ENCODE results near the gene SLC8A1.

Gene SLC8A1

DNA sequence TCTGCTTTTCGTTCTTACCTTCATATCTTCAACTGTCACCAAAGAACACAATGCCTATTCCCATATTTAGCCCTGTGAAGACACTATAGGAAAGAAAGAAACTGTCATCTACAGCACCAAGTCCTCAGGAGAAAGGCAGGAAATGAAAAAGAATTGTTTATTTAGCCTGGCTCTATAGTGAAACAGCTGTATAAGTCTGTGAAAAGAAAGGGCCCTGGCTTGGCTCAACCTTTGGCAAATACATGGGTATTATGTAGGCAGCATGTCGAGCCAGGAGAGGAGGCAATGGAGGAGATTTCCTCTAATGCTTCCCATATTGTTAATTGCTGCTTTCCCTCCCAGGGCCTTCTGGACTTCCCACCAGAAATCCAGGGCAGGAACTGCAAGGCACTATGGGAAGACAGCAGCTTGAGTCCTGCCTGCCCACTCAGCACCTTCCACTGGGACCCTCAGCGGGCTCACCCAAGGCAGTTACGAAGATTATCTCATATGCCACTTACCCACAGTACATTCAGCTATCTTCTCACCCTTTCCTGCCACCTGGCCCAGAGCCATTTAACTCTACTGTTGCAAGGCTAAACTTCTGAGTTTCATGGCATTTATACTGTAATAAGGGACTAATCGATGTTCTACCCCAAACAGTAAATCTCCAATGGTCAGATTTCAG is 30.1 kb downstream of the SLC8A1 start:
- DNase-seq: no peak

DNA sequence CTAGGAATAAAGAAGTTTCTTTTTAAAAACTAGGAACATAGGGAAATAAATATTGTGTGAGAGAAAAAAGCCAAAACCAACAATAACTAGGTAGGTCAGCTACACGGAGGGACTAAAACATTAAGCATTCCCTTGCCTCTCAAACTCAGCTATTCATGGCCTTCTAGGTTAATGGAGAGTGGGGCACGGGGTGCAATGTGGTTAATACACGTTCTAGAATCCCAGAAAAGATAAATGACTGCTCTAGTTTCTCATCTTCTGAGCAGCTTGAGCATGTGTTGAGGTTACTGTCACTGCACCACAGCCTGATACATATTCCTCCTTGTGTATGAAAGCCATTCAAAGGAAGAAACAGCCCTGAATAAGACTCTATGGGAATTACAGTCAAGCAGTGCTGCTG is 31.4 kb downstream of the SLC8A1 start:
- no peak for DNase-seq

DNA sequence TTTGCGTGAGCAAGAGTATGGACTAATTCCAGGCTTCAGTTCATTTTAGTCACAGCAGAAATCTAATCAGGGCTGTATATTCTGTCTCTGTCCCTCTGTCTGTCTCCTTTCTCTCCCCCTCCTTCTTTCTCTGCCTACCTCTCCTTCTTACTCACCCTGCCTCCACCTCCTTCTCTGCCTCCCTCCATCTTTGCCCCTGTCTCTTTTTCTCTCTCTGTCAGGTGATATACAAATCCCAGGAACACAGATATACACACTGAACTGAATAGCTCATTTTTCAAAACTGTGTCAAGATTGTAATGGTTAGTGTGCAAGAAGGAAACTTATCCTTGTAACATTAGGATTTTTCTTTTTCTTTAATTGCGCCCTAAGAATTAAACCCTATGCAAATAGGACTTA is 32.5 kb downstream of the SLC8A1 start:
- no peak for DNase-seq

DNA sequence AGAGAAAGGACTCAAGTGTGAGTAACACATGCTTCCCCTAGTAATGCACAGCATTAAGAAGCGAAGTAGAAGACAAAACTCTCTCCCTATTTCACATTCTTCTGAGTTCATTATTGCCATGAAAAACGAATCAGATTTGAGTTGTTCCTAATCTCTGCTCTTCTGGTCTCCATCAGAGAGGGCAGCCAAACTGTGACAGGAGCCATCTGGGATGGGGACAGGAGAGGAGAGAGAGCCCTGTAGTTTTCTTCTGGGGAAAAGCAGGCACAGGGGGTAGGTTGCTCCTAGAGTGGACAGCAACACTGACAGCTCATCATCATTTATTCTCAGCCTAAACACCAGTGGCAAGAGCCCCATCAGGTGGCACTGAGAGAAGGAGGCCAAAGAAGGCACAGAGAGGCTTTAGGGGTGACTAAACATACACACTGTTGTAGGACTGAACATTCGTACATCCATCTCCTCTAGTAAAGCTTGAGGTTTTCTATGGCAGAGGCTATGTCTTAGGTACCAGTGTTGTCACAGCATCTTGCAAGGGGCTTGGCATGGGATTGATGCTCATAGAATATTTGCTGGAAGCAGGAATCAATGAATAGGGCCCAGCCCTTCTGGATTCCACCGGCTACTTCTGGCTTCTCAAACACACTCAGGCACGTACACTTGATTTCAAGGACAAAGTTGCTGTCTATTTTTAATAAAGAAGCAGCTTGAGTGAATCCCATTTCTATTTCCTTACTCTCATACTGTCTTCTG is 33.1 kb downstream of the SLC8A1 start:
- no peak for DNase-seq

DNA sequence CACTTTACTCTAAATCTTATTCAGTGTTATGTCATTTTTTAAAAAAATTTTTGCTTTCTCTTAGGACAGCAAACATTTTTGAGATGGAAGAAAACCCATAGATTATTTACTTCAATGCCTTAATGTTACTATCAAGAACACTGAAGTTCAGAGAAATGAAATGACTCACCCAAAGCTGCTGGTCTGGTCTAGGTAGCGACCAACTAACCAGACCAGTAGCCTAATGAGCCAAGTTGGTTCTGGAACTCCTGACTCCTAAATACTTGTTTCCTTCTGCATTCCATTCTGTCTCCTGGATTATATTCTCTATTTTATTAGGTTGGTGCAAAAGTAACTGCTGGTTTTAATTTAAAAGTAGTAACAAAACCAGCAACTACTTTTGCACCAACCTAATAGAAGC is 35.4 kb downstream of the SLC8A1 start:
- no peak for DNase-seq

DNA sequence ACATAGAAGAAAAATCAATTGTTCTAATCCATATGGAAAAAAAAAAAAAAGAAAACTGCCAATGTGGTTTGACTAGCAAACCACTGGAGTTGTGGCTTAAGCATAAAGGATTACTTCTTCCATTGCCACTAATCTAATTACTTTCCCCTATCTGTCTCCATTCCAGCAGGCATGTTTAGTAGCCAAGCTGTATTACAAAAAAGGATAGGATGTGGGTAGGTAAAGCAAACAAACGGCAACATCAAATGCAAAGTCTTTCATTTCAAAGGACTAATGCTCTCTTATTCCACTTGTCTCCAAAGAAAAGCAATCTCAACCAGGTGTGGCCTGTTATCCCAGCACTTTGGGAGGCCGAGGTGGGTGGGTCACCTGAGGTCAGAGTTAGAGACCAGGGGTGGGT is 36.5 kb downstream of the SLC8A1 start:
- DNase-seq: no peak

DNA sequence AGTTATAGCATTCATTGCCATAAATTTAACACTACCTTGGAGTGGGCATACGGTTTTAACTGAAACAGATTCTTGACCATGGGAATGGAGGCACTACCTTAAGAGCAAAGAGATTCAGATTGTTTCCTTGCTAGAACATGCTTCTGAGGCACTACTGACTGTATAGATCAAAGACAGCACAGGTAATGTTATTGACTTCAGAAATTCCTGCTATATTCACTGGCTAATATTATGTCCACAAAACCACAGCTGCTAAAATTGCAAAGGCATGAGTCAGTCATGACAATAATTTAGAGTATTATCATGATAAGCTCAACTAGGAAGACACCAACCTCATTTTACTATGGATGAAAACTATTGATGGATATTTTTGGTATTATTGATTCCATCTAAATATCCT is 39.4 kb downstream of the SLC8A1 start:
- no peak for DNase-seq

DNA sequence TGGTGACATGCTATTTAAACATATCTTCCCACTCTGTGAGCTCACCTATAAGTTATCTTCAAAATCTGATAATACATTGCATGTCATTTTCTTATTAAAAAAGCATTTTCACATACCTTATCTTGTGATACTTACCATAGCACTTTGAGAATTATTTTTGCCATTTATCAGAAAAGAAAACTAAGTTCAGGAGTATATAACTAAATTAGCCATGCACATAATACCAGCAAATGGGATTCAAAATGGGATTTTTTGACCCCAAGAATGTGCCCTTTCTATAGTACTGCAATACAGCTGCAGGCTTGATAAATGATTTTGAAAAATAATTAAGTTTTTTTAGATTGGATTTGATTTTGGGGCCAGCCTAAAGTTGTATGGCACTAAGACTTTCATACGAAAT is 41.2 kb downstream of the SLC8A1 start:
- DNase-seq: no peak

DNA sequence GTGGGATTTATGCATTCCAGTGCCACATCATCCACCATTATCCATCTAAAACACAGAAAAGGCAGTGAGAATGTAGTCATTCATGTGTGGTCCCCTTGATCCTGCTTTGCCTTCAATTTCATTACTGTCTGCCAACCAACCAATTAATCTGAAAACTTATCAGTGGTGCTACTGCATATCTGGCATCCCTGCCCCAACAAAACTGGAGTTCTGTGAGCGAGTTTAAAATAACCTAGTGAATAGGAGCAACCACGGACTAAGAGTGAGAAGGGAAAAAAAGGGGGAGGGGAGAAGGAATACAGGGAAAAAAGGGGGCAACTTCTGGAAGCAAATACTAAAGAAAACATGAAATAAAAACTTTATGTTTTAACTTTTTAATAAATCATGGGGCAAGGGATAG is 42.2 kb downstream of the SLC8A1 start:
- DNase-seq: no peak

DNA sequence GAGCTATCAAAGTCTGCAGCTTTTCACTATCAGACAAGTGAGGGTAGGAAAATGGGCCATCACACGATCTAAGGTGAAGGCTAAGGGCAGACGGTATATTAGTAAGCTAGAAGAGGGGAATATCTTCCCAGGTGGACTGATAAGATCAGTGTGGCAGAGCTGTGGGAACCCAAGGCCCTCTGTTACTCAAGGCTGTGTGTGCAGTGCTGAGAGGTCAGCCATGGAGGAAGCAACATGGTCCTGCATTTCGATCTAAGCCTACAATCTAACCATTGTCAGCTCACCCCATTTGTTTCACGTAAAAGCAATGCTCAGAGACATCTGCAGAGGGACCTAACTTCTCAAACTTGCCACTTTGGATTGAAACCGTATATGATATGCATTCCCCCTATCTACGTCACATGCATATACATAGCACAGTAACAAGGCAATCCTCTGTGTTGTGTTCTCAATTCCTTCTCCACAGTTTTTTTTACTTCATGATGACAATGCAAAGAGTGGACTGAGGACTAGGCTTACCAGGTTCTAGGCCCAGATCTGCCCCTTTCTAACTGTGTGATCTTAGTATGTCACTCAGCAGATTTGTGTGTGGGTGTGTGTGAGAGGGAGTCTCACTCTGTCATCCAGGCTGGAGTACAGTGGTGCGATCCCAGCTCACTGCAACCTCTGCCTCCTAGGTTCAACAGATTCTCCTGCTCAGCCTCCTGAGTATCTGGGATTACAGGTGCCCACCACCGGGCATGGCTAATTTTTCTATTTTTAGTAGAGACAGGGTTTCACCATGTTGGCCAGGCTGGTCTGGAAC is 45.2 kb downstream of the SLC8A1 start:
- DNase-seq: no peak

DNA sequence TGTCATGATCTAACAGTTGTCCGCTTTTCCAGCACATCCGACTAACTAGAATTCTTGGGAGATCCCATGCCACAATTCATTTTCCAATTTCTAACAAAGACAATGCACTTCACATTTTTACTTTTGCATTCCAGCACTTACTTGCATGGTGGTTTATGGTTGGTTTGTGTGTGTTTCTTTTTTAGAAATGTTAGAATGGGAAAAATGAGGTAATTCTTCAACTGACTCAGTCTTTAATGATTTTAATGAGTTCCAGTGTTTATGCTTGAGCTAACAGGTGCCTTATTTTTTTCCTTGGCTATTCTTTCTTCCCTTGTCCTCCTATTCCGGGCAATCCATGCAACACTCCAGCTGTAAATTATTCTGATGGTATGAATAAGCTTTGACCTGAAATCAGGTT is 46.4 kb downstream of the SLC8A1 start:
- DNase-seq: no peak

DNA sequence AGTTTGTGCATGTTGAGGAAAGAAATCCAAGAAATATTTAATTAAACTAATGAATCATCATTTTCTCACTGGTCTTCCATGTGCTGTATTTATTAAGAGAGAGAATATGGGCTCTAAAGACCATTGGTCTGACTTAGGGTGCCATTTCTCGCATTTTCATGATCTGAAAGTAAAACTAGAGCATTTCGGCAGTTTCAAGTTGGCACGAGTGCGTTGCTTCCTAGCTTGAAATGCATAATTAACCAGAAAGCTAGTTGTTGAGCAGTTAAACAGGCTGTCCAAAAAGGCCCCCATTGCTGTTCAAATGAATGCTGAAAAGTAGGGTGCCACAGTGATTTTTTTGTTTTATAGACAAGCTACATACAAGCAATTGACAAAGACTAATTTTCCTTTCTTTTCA is 47.4 kb downstream of the SLC8A1 start:
- peak in 1 of 56 donors; percentile 6 for DNase-seq

DNA sequence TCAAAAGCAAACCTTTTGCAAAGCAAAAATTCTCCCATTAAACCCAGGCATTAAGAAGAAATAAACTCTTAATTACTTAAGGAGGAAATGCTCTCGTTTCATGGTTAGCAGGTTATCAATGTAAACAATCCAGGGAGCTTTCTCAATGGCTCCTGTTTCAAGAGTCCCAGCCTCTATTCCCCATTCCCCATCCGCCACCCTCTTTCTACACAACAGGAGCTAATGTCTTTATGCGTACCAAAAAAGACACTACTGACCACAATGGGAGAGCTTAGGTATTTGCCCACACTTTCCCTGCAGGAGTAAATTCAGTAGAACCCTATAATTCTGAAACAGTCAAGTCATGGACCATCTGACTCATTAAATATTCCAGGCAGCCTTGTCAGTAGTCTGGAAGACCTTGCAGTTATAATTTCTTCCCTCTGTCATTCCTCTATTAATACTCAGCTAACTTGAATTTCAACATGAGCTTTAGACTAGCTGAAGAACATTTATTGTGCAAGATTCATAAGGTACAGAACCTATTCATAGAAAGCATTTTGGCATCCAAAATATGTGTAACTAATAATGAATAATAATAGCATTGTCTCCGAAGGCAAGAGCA is 48.6 kb downstream of the SLC8A1 start:
- DNase-seq: no peak

DNA sequence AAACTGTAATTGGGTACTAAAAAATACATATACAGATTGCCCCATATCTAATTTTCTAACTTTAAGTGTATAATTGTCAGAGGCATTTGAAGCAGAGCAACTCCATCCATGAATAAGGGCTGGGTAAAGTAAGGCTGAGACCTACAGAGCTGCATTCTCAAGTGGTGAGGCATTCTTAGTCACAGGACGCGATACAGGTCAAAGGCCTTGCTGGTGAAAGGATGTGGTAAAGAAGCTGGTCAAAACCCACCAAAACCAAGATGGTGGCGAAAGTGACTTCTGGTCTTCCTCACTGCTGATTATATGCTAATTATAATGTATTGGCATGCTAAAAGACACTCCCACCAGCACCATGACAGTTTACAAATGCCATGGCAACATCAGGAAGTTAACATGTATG is 50.0 kb downstream of the SLC8A1 start:
- no peak for DNase-seq

DNA sequence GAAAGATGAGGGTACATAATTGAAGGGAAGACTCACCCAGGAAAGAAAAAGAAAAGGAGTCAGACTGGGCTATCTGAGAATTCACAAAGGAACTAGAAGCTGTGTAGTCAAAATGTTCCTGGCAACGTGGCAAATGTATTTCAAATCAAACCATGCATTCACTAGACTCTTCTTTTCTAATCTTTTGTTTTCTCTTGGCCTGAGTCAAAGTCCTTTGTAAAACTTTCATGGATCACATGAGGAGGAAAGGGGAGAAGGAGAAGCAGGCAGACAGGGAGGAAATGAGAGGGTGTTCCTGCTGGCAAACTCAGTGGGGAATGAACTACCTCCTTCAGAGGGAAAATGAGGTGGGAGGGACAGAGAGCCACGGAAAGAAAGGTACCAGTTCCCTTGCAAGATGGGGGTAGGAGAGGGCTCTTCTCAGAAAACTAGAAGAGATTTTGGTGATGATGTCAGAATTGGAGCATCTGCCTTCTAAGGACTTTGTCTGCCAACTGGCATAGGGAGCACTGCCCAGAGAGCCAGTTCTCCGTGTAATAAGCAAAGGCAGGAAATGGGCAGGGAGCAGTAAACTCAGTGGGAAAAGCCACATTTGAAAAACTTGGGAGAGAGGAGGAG is 51.4 kb downstream of the SLC8A1 start:
- DNase-seq: no peak

DNA sequence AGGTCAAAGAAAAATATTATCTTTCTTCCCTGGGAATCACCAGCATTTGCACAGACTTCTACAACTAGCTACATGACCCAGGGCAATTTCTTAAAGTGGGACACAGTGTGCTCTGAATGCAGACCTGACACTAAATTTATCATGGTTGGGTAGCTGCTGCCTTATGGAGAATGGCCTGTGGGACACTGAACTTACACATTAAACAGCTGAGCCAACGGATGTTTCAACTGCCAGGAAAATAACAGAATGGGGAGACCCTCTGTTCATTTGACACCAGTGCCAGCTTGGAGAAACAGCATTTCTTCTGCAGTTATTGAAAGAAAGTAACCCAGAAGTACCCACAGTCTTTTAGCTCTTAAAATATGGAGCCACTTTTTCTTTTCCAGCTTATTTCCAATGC is 54.1 kb downstream of the SLC8A1 start:
- no peak for DNase-seq

DNA sequence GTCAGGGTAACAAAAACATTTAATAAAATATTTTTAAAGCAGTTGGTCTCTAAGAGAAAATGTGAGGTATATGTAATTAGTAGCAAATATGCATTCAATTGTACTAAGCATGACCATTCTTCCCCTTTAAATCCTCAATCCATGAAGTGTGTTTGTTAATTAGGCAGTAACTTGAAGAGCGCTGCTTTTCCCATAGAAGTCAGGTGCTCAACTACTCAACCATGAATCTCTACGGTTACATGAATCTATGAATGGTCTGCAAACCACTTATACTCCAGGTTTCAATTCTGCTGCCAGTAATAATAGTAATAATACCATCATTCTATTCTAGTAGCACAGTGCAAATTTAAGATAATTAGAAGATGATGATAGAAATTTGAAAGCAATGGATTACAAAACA is 55.8 kb downstream of the SLC8A1 start:
- DNase-seq: no peak

DNA sequence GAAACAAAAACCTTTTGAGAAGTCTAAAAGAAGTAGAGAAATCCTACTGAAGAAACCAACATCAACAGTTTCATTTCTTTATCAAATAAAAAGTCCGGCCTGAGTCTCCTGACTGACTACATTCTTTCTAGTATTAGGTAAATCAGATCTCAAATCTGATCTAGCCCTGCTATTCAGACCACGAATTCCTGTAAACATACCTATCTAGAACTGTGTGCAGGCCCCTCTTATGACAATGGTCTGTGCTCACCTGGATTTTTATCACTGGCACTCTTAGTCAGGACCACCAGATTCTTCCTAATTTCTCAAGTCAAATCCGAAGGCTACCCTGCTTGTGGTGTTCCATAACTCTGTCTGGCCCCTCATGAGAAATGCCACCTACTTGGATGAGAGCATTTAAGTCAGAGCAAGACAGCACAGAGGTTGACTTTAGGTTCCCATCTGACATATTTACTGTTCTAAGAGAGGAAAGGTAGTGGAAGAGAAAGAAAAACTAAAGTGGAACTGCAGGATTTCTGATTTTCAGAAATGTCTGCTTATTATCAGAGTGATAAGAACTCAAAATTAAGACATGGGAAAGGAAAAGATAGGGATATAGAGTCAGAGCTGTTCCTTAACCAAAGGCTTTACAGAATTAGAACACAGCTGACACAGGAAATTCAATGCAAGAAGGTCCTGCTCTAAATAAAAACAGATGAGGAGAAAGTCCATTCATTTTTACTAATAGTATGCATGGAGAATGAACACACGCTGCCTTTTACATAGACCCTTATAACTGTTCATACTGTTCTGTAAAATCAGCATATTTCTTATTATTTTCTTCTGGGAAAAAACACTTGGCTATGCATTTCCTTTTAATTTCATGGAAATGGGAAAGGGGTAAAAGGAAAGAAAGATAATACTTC is 56.5 kb downstream of the SLC8A1 start:
- no peak for DNase-seq

DNA sequence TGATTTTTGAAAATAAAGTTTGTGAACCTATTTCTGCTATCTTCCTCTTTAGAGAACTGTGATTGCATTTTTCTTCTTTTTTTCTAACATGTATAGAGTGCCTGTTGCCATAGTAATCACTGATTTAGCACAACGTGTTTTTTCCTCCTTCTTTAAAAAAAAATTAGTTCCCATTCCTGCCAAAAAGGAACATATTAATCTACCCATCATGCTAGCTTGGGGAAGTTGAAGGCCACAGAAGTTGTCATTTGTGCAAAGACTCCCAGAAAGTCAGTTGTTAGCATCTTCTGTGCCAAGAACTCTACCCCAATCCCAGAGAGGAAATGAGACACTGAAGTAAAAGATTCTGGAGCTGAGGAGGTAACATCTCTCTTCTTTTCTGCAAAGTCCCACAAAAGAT is 57.3 kb downstream of the SLC8A1 start:
- DNase-seq: no peak

DNA sequence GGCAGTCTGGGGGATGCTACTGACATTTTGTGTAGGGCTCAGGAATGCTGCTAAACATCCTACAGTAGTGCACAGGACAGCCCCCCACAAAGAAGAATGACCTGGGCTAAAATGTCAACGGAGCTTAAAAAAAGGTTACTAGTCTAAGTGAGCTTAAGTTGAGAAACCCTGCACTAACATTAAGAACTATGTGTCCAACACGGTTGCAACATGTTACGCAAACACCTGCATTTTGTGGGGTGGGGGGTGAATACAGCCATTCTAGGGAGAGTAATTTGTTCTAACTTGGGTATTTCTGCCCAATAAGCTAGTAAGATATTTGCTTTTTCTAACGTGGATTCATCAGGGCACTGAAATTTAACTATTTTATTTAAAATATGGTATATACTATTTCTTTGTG is 57.9 kb downstream of the SLC8A1 start:
- no peak for DNase-seq

DNA sequence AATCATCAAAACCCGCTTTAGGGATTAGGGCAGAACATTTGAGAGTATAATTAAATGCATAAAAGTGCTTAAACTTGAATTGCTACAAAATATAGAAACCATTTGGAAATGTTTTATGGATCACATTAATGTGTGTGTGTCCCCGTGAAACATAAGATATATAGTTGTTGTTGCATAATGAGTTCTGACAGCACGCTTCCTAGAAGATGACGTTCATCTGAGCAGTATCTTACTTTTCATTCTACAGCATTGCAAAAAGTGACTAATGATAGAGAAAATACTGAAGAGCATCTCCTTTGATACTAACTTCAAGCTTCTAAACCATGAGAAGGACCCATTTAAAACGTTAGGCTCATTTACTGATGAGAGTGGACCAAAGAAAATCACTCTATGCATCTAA is 63.7 kb downstream of the SLC8A1 start:
- no peak for DNase-seq

All from nucleus accumbens (tissue), 56 donors.